A549 (cell line): ENCODE measurements around the gene LRSAM1.

Source experiments
- CHD4 ChIP-seq: fragments of 200-600 bp; sonication (generic); IDR thresholded peaks from 2 replicates; pipeline ENCODE4 v1.6.1; 2016; ENCODE audit warnings: antibody characterized with exemption, mild to moderate bottlenecking, borderline replicate concordance
- CTCF ChIP-seq: fragments of >200 bp; sonication (Bioruptor Twin); formaldehyde crosslinking; IDR thresholded peaks from 3 replicates; pipeline ENCODE4 v1.5.1; 2016
- EP300 ChIP-seq, 2 experiments: fragments of >200 bp; sonication (Bioruptor Twin); formaldehyde crosslinking; IDR thresholded peaks; 2 replicates in 1 of 2; 3 replicates in 1 of 2; pipeline ENCODE4 v1.6.1; 2016 to 2017
- JUN ChIP-seq, 2 experiments: fragments of >200 bp; sonication (Bioruptor Twin); formaldehyde crosslinking; IDR thresholded peaks; 2 replicates in 1 of 2; 3 replicates in 1 of 2; pipeline ENCODE4 v1.6.1; 2016 to 2017
- MAX ChIP-seq: IDR thresholded peaks from 2 replicates; pipeline ENCODE4 v1.6.1; 2012
- MAZ ChIP-seq: fragments of 150-350 bp; IDR thresholded peaks from 2 replicates; pipeline ENCODE4 v1.6.1; 2014; ENCODE audit warnings: antibody characterized with exemption, low read depth, low read length, borderline replicate concordance
- MYC ChIP-seq: IDR thresholded peaks from 2 replicates; pipeline ENCODE4 v1.6.1; 2012; ENCODE audit warnings: mild to moderate bottlenecking, inconsistent platforms, low read length, improper control_type of control experiment, borderline replicate concordance
- POLR2A ChIP-seq: IDR thresholded peaks from 2 replicates; pipeline ENCODE4 v1.6.1; 2012; ENCODE audit warnings: mild to moderate bottlenecking, low read length
- RAD21 ChIP-seq, 2 experiments: fragments of >200 bp in 1 of 2; sonication (Bioruptor Twin) in 1 of 2; formaldehyde crosslinking in 1 of 2; IDR thresholded peaks in 1 of 2; conservative IDR thresholded peaks in 1 of 2; 2 replicates in 1 of 2; 3 replicates in 1 of 2; pipeline ENCODE4 v1.6.1; 2012 to 2018; ENCODE audit warnings: inconsistent platforms in 1 of 2
- RCOR1 ChIP-seq: fragments of 150-350 bp; IDR thresholded peaks from 2 replicates; pipeline ENCODE4 v1.6.1; 2014; ENCODE audit warnings: antibody characterized with exemption, low read length, low read depth
- REST ChIP-seq: fragments of 200-600 bp; sonication (generic); IDR thresholded peaks from 2 replicates; pipeline ENCODE4 v1.6.1; 2016; ENCODE audit warnings: antibody characterized with exemption, mild to moderate bottlenecking, moderate library complexity
- SMC3 ChIP-seq: fragments of >200 bp; sonication (Bioruptor Twin); formaldehyde crosslinking; IDR thresholded peaks from 3 replicates; pipeline ENCODE4 v1.6.1; 2018; ENCODE audit warnings: inconsistent platforms

- TF ChIP-seq POLR2A (no peak), CTCF (no peak), MAX (no peak), RAD21 (conservative IDR thresholded peaks at IDR 0.05 in 1 of 2, IDR thresholded peaks at IDR 0.05 in 1 of 2) (no peak), SMC3 (no peak), MAZ (no peak), CHD4 (no peak), REST (no peak), JUN (IDR thresholded peaks at IDR 0.05) (no peak), MYC (no peak), EP300 (IDR thresholded peaks at IDR 0.05) (no peak), RCOR1 (no peak)
Measured at GRCh38 chr9:127508901-127509260, 57.6 kb downstream of the LRSAM1 start.
